GM23338 (cell line): ENCODE data around the gene MAP2K7.

Experiments
- CREB1 ChIP-seq: fragments of 250-450 bp; sonication (Bioruptor Pico); IDR thresholded peaks from 2 replicates; pipeline ENCODE4 v1.5.0; 2020; ENCODE audit warnings: low read depth, mild to moderate bottlenecking, moderate library complexity
- CTCF ChIP-seq, 2 experiments: fragments of 200-600 bp in 1 of 2; sonication (generic) in 1 of 2; conservative IDR thresholded peaks; 2 replicates each; pipeline versions ENCODE4 v1.5.1 to v1.6.1; 2016 to 2017; ENCODE audit warnings: antibody characterized with exemption in 2 of 2, low read depth in 2 of 2, mild to moderate bottlenecking in 2 of 2, moderate library complexity in 1 of 2
- ETS1 ChIP-seq: IDR thresholded peaks from 2 replicates; pipeline ENCODE4 v1.6.1; 2016; ENCODE audit warnings: antibody characterized with exemption
- EZH2 ChIP-seq: fragments of 200-600 bp; sonication (generic); IDR thresholded peaks from one replicate; pipeline ENCODE4 v1.8.0; 2017; ENCODE audit warnings: antibody characterized with exemption, mild to moderate bottlenecking, low read depth; ENCODE audit not compliant: unreplicated experiment
- EZH2phosphoT487 ChIP-seq: fragments of 200-600 bp; sonication (generic); IDR thresholded peaks from one replicate; pipeline ENCODE4 v1.8.1; 2018; ENCODE audit warnings: antibody characterized with exemption; ENCODE audit not compliant: unreplicated experiment
- POLR2AphosphoS5 ChIP-seq: IDR thresholded peaks from 2 replicates; pipeline ENCODE4 v1.6.1; 2016; ENCODE audit warnings: antibody characterized with exemption, low read depth
- REST ChIP-seq: IDR thresholded peaks from one replicate; pipeline ENCODE4 v1.6.1; 2018; ENCODE audit warnings: antibody characterized with exemption; ENCODE audit not compliant: unreplicated experiment
- STAT1 ChIP-seq: IDR thresholded peaks from one replicate; pipeline ENCODE4 v1.6.1; 2016; ENCODE audit warnings: antibody characterized with exemption; ENCODE audit not compliant: unreplicated experiment
- ZNF114 ChIP-seq: fragments of 250-450 bp; sonication (Bioruptor Pico); IDR thresholded peaks from 2 replicates; pipeline ENCODE4 v1.5.0; 2020; ENCODE audit warnings: mild to moderate bottlenecking, moderate library complexity
- ZNF331 ChIP-seq: fragments of 250-450 bp; sonication (Bioruptor Pico); IDR thresholded peaks from 2 replicates; pipeline ENCODE4 v1.5.0; 2020; ENCODE audit warnings: low read depth, mild to moderate bottlenecking, moderate library complexity

DNA sequence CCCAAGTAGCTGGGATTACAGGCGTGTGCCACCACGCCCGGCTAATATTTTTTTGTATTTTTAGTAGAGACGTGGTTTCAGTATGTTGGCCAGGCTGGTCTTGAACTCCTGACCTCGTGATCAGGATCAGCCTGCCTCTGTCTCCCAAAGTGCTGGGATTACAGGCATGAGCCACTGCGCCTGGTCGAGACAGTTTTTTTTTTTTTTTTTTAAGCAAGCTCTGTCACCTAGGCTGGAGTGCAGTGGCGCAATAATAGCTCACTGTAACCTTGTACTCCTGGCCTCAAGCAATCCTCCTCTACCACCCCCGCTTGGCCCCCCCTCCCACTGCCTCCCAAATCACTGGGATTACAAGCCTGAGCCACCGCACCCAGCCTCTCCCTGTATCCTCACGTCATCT is 6.4 kb upstream of the MAP2K7 start:
- no peak for TF ChIP-seq CTCF (conservative IDR thresholded peaks at IDR 0.05; ENCODE audit: low read depth in 2 of 2)
- TF ChIP-seq EZH2: no peak
- TF ChIP-seq POLR2AphosphoS5: no peak
- TF ChIP-seq ETS1: no peak
- TF ChIP-seq EZH2phosphoT487: no peak
- no peak for TF ChIP-seq REST
- no peak for TF ChIP-seq ZNF331
- no peak for TF ChIP-seq STAT1
- no peak for TF ChIP-seq CREB1 (CRISPR knock-in tag)
- TF ChIP-seq ZNF114 (CRISPR knock-in tag): no peak
